GM19240 (cell line): ENCODE results near the gene CASP10.
"Not testable (repeated sequence)": the region's sequence is repeated elsewhere in the genome, so short reads cannot be mapped to it uniquely, and the experiment has no call there.

Source experiments
- DNase-seq: peaks from one replicate; pipeline ENCODE4 v3.0.0; 2011; ENCODE audit warnings: low spot score; ENCODE audit not compliant: insufficient read length

CASP10 gene

DNA sequence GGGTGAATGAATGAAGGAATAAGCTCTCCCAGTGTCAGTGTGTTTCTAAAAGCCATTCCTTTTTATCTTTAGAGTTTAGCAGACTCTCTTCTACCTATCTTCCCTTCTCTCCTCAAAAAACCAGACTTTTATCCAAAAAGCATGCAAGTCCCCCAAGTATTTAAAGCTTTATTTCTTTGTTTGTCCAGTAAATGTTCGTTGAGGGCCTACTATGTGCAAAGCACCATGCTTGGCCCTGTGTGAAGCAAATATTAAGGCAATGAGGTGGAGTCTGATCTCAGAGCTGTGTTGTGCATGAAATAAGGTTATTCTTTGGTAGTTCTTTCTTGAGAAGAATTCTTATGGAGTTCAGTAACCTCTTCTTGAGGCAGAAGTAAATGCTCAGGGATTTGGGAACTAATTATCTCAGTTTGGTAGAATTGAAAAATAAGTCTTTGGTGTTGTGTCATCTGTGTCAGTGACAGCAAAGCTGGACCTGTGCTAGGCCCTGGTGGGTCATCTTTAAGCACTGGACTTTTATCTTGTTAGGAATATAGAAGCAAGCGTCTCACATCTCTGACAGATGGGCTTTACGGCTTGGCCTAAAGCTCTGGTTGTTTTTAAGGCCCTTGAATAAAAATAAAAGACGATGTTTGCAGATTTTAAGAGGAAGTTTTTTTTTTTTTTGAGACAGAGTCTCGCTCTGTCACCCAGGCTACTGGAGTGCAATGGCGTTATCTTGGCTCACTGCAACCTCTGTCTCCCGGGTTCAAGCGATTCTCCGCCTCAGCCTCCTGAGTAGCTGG lies 28.1 kb upstream of the CASP10 start:
- DNase-seq = no peak

DNA sequence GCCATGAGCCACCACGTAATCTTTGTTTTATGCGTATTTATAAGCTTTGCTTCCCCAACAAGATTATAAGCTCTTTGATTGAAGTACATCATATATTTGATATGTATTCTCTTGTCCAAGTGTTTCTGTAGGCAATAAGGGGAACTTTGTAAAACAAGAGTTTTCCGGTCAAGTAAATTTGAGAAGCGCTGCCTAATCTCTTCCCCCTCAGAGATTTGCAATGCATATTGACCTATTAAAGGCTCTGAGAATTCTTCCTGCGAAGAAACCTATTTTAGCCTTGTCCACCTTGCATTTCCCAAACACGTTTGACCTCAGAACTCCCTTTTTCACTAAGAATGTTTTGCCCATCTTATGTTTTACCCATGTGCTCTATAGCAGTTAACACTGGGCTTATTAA lies 26.9 kb upstream of the CASP10 start:
- DNase-seq = no peak

DNA sequence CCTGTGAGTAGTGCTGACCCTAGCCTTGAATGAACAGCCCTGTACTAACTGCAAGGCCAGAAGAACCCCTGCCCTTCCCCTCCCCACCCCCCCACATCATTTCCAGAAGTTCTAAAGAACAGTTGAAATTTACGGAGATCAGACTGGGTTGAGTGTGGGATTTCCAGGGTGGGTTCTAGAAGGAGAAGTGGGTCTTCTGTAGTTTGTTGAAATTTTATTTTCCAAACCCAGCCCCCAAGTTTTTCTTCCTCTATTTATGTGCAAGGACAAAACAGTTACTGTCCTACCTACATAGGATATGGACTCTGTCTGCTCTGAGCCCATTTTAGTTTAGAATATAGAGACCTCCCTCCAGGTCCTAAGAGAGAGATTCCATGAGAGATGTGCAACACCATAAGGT lies 26.3 kb upstream of the CASP10 start:
- no peak for DNase-seq

DNA sequence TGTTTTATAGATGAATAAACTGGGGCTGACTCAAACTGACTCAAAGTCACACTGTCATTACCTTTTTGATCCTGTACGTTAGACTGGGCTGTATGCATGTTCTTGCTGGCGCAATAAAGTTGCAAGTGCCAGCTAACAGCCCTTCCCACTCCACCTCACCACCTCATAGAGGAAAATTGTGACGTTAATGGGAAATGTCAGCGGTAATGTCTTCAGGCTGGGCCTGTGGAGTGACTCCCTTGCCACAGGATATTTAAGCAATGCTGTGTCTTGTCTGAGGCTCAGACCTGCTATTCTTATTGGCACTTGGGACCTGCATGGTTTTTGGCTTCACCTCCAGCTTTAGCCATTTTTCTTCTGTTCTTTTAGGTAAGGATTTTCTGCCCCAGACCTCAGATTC lies 25.2 kb upstream of the CASP10 start:
- DNase-seq = no peak

DNA sequence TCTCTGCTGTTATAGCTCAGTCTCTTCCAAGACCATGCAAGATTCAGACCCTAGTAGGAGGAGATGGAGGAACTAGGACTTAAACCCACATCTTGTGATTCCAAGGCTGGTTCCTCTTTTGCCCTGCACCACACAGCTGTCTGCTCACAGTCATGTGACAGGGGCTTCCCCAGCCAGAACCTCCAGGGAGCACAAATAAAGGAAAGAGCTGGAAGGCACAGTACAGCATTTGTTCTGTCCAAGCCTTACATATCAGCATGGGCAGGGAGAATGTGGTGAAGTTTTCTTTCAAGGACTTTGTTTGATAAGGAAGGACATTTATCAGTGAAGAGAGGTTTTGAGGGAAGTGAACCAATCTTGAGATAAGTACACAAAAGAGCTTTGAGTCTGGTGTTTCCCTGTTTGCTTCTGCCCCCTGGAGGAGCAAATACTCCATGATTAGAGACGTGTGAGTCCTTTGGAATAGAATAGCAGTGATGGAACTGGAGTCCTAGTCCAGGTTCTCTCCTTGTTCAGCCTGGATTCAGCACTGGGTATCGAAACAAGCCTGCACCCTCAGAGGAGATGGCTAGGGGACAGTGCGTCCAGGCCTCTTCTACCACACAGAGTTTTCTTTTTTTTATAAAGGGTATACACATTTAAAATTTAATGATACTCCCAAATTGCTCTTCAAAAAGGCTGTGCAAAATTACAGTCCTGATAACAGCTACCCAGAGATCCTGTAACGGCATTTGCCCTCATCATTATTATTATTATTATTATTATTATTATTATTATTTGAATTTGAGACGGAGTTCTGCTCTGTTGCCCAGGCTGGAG lies 24.6 kb upstream of the CASP10 start:
- peak; percentile 38 for DNase-seq

GRCh38 chr2:201164166-201164565 lies 18.8 kb upstream of the CASP10 start:
- DNase-seq = no peak

GRCh38 chr2:201167546-201167945 lies 15.4 kb upstream of the CASP10 start:
- DNase-seq = no peak

DNA sequence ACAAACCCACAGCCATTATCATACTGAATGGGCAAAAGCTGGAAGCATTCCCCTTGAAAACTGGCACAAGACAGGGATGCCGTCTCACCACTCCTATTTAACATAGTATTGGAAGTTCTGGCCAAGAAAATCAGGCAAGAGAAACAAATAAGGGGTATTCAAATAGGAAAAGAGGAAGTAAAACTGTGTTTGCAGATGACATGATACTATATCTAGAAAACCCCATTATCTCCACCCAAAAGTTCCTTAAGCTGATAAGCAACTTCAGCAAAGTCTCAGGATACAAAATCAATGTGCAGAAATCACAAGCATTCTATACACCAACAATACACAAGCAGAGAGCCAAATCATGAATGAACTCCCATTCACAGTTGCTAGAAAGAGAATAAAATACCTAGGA lies 14.4 kb upstream of the CASP10 start:
- DNase-seq = not testable (repeated sequence)

DNA sequence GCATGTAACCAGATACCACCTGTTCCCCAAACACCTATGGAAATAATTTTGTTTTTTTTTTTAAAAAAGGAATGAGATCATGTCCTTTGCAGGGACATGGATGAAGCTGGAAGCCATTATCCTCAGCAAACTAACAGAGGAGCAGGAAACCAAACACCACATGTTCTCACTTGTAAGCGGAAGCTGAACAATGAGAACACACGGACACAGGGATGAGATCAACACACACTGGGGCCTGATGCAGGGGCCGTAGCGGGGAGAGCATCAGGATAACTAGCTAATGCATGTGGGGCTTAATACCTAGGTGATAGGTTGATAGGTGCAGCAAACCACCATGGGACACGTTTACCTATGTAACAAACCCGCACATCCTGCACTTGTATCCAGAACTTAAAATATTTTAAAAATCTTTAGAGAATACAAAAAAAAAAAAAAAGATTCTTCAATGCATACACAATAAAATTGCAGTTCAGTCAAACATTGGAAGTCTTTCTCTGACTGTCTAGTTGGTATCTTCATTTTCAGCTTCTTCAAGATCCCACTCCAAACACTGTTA lies 11.6 kb upstream of the CASP10 start:
- no peak for DNase-seq

GRCh38 chr2:201172279-201172678 lies 10.7 kb upstream of the CASP10 start:
- DNase-seq = no peak

- no peak for DNase-seq
Measured at GRCh38 chr2:201174687-201175086, 8.3 kb upstream of the CASP10 start.

- no peak for DNase-seq
Measured at GRCh38 chr2:201176081-201176481, 6.9 kb upstream of the CASP10 start.

- DNase-seq = no peak
Measured at GRCh38 chr2:201180010-201180409, 2.9 kb upstream of the CASP10 start.

DNA sequence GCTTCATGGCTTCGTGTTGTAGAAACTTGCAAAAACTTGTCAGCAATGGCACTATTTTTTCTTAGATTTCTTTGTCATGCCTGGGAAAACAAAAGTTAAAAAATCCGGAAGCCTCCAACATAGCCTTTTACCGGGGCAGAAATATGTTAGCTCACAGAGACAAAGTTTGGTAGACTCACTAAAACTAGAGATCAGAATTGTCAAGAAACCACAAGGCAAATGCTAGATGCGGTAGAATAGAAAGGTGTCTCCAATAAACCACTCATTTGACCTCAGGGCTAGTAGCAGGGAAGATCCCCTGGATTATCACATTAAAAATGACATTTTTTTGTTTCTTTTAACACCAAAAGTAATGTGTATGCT lies 405 bp downstream of the CASP10 start:
- DNase-seq = no peak

GRCh38 chr2:201183835-201184234 lies 894 bp downstream of the CASP10 start:
- DNase-seq = not testable (repeated sequence)

DNA sequence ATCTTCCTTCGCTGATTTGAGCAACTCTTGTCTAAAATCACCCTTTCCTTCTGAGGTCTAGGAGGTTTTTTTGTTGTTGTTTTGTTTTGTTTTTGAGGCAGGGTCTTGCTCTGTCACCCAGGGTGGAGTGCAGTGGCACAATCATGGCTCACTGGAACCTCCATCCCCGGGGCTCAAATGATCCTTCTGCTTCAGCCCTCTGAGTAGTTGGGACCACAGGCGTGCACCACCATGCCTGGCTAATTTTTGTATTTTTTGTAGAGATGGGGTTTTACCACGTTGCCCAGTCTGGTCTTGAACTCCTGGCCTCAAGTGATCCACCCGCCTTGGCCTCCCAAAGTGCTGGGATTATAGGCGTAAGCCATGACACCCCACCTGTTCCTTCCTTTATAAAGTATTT lies 1.3 kb downstream of the CASP10 start:
- not testable (repeated sequence) for DNase-seq

DNA sequence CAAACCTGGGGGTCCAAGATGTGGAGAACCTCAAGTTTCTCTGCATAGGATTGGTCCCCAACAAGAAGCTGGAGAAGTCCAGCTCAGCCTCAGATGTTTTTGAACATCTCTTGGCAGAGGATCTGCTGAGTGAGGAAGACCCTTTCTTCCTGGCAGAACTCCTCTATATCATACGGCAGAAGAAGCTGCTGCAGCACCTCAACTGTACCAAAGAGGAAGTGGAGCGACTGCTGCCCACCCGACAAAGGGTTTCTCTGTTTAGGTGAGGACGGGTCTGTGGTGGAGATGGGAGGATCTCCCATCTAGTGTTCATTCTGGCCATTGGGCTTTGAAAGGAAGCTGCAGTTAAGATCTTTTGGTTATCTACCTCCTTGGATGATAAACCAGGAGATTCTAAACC lies 2.9 kb downstream of the CASP10 start:
- DNase-seq = no peak

GRCh38 chr2:201186982-201187381 lies 4.0 kb downstream of the CASP10 start:
- DNase-seq = no peak

GRCh38 chr2:201188449-201188848 lies 5.5 kb downstream of the CASP10 start:
- DNase-seq = no peak

DNA sequence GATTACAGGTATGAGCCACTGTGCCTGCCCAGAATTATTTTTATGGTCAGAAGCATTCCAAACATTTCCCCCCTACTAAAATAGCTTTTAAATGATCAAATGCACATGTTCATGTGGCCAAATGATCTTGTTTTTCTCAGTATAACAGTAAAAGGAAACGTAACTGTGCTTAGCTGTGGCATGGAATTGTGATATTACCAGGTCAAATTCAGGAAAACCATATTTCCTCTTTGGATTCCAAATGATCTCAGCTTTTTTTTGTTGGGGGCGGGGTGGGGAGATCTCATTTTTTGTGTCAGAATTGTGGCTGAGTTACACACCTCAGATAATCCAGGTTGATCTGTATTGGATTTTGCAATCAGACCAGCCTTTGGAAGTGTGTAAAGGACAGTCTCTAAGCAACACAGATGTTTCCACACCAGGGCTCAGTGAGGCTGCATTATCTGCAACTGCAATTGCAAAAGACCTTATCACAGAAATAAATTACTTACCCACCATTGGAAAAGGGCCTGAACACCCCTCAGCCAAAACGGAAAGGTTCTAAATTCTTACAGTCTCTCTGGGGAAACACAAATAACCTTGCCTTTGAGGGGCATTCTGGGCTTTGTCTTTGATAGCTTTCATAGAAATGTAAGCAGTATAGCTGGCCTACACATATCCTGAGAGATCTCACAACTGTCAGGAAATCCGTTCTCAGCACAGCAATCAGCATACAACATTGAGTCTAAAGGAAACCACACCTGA lies 8.4 kb downstream of the CASP10 start:
- DNase-seq = no peak

- peak; percentile 48 for DNase-seq
Measured at GRCh38 chr2:201194097-201194496, 11.2 kb downstream of the CASP10 start.

DNA sequence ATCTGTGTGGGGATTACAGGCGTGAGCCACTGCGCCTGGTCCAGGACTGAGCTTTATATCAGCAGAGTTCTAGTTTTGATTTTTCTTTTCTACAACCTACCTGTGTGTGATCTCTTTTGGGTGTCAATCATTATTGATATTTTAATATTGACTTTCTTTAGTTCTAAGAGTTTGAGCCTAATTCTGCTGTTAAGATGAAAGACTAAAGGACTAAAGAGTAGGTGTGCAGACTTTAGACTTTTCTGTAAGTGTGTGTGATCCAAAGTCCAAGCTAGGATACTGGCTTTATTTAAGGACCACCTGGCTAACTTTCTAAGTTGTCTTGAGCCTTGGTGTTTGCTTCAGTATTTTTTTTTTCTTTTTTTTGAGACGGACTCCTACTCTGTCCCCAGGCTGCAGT lies 12.4 kb downstream of the CASP10 start:
- DNase-seq = no peak
